Measurements from ENCODE around the gene ROBO1. TPM values are rescaled to one million over a fixed set of nuclear protein-coding genes. Genes with fewer than 3 reads are reported as not detected.

Gene ROBO1
- total and polyA plus RNA-seq, 2 of the 8 experiments (the other 6 are each of a cell fraction or from before 2014, with no cell fraction given), result 51.4 to 91.0 TPM

GRCh38 chr3:78642226-78643035 lies 1125.4 kb downstream of the ROBO1 start (continued):
- TF ChIP-seq KDM5A (IDR thresholded peaks at IDR 0.05; ENCODE audit: low read length), result no peak
- TF ChIP-seq TCF12 (IDR thresholded peaks at IDR 0.05; ENCODE audit: low read depth, low read length), result no peak
- no peak for TF ChIP-seq RAD21 (IDR thresholded peaks at IDR 0.05 in 1 of 2, conservative IDR thresholded peaks at IDR 0.05 in 1 of 2; ENCODE audit: low read depth in 2 of 2, low read length in 2 of 2)
- no peak for TF ChIP-seq JUN (IDR thresholded peaks at IDR 0.05; ENCODE audit: low read depth, low read length)
